Measurements from ENCODE around the gene GPR62. TPM values are rescaled to one million over a fixed set of nuclear protein-coding genes. Genes with fewer than 3 reads are reported as not detected.
A peak's percentile ranks its signal among the peaks of the same experiment; 100 is the strongest.

The GPR62 gene
- total and polyA plus RNA-seq, 2 of the 8 experiments (the other 6 are each of a cell fraction or from before 2014, with no cell fraction given), result 0.22 to 0.29 TPM

DNA sequence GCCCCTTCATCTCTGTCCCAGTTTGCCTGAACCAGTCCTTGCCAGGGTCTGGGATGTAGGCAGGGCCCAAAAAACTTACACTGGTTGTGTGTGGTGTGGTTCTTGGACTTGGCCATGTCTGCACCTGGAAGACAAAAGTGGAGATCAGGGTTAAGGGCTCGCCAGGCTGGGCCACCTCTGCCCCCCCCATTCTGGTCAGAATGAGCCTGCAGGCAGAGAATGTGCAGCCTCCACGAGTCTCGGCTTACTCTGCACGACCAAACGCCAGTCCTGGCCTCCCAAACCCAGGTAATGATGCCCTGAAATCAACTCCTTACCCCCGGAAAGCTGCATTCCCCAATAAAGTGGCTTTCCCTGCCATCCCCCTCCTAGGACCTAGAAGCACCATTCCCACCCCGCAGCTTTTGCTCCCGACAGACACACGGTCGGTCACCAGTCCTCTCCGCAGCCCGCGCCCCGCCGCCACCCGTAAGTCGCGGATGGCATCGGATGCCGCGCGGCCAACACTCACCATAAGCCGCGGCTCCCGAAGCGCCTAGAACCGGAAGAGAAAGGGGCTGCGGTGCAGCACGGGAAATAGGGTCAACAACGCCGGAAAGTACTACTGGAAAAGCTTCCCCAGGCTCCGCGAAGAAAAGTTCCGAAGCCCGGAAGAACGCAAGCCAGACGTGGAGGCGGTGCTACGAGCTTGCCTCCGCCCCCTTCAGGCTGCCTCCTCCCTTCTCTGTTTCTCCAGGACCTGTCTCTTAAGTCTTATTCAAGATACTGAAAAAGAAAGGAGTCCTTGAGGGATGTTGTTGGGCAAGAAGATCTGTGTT, 40.4 kb downstream of the GPR62 start, which contains the start of gene RPL29 (continued):
- TF ChIP-seq, protein P1, sequence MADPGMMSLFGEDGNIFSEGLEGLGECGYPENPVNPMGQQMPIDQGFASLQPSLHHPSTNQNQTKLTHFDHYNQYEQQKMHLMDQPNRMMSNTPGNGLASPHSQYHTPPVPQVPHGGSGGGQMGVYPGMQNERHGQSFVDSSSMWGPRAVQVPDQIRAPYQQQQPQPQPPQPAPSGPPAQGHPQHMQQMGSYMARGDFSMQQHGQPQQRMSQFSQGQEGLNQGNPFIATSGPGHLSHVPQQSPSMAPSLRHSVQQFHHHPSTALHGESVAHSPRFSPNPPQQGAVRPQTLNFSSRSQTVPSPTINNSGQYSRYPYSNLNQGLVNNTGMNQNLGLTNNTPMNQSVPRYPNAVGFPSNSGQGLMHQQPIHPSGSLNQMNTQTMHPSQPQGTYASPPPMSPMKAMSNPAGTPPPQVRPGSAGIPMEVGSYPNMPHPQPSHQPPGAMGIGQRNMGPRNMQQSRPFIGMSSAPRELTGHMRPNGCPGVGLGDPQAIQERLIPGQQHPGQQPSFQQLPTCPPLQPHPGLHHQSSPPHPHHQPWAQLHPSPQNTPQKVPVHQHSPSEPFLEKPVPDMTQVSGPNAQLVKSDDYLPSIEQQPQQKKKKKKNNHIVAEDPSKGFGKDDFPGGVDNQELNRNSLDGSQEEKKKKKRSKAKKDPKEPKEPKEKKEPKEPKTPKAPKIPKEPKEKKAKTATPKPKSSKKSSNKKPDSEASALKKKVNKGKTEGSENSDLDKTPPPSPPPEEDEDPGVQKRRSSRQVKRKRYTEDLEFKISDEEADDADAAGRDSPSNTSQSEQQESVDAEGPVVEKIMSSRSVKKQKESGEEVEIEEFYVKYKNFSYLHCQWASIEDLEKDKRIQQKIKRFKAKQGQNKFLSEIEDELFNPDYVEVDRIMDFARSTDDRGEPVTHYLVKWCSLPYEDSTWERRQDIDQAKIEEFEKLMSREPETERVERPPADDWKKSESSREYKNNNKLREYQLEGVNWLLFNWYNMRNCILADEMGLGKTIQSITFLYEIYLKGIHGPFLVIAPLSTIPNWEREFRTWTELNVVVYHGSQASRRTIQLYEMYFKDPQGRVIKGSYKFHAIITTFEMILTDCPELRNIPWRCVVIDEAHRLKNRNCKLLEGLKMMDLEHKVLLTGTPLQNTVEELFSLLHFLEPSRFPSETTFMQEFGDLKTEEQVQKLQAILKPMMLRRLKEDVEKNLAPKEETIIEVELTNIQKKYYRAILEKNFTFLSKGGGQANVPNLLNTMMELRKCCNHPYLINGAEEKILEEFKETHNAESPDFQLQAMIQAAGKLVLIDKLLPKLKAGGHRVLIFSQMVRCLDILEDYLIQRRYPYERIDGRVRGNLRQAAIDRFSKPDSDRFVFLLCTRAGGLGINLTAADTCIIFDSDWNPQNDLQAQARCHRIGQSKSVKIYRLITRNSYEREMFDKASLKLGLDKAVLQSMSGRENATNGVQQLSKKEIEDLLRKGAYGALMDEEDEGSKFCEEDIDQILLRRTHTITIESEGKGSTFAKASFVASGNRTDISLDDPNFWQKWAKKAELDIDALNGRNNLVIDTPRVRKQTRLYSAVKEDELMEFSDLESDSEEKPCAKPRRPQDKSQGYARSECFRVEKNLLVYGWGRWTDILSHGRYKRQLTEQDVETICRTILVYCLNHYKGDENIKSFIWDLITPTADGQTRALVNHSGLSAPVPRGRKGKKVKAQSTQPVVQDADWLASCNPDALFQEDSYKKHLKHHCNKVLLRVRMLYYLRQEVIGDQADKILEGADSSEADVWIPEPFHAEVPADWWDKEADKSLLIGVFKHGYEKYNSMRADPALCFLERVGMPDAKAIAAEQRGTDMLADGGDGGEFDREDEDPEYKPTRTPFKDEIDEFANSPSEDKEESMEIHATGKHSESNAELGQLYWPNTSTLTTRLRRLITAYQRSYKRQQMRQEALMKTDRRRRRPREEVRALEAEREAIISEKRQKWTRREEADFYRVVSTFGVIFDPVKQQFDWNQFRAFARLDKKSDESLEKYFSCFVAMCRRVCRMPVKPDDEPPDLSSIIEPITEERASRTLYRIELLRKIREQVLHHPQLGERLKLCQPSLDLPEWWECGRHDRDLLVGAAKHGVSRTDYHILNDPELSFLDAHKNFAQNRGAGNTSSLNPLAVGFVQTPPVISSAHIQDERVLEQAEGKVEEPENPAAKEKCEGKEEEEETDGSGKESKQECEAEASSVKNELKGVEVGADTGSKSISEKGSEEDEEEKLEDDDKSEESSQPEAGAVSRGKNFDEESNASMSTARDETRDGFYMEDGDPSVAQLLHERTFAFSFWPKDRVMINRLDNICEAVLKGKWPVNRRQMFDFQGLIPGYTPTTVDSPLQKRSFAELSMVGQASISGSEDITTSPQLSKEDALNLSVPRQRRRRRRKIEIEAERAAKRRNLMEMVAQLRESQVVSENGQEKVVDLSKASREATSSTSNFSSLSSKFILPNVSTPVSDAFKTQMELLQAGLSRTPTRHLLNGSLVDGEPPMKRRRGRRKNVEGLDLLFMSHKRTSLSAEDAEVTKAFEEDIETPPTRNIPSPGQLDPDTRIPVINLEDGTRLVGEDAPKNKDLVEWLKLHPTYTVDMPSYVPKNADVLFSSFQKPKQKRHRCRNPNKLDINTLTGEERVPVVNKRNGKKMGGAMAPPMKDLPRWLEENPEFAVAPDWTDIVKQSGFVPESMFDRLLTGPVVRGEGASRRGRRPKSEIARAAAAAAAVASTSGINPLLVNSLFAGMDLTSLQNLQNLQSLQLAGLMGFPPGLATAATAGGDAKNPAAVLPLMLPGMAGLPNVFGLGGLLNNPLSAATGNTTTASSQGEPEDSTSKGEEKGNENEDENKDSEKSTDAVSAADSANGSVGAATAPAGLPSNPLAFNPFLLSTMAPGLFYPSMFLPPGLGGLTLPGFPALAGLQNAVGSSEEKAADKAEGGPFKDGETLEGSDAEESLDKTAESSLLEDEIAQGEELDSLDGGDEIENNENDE (IDR thresholded peaks at IDR 0.05; ENCODE audit: insufficient replicate concordance, low read length), result no peak
- peak; percentile 100 for TF ChIP-seq TAF1 (IDR thresholded peaks at IDR 0.05; ENCODE audit: low read depth, low read length)
- TF ChIP-seq KDM5A (IDR thresholded peaks at IDR 0.05; ENCODE audit: low read length), result peak; percentile 44; the same call in 1 of the 2 replicates
- no peak for TF ChIP-seq CBX5 (IDR thresholded peaks at IDR 0.05; ENCODE audit: low read depth, low read length)
- peak in 1 of 2 experiments; percentile 96; a peak in 2 of 3 replicates for TF ChIP-seq POLR2A (IDR thresholded peaks at IDR 0.05; ENCODE audit: control extremely low read depth in 1 of 2, low read depth in 2 of 2, low read length in 2 of 2)
- TF ChIP-seq CBX8 (IDR thresholded peaks at IDR 0.05; ENCODE audit: borderline replicate concordance, low read depth, low read length), result no peak
- peak; percentile 74; the same call in 1 of the 2 replicates for TF ChIP-seq YY1 (IDR thresholded peaks at IDR 0.05; ENCODE audit: low read depth, low read length)
- peak; percentile 99 for TF ChIP-seq TAF7 (optimal IDR thresholded peaks at IDR 0.05; ENCODE audit: borderline replicate concordance, low read depth, low read length)
- no peak for TF ChIP-seq BRCA1 (IDR thresholded peaks at IDR 0.05; ENCODE audit: low read depth, low read length)
- peak; percentile 100 for TF ChIP-seq GABPA (IDR thresholded peaks at IDR 0.05; ENCODE audit: borderline replicate concordance, insufficient read depth, low read length)

All from H1 (cell line).